Inflammatory macrophage treated with lipopolysaccharide for 4 hours (primary cell): ENCODE results near the gene DPM3.
"Not testable (repeated sequence)": the region's sequence is repeated elsewhere in the genome, so short reads cannot be mapped to it uniquely, and the experiment has no call there.

Experiments used
- DNase-seq: peaks from one replicate; pipeline ENCODE4 v3.0.0-alpha.2; 2020

Gene DPM3

GRCh38 chr1:155139895-155140629 lies at the start of gene DPM3:
Gene DPM3 (minus strand): TSS chr1:155140531. CDS start chr1:155140240, 291 bp downstream.
- DNase-seq = peak; percentile 90

- not testable (repeated sequence) for DNase-seq
Measured at GRCh38 chr1:155189926-155190325, 49.6 kb upstream of the DPM3 start.

GRCh38 chr1:155188268-155188667 lies 47.9 kb upstream of the DPM3 start:
- DNase-seq = no peak

GRCh38 chr1:155187456-155187891 lies 47.1 kb upstream of the DPM3 start:
- DNase-seq = no peak

- no peak for DNase-seq
Measured at GRCh38 chr1:155186794-155187455, 46.6 kb upstream of the DPM3 start.

GRCh38 chr1:155186067-155186793 lies 45.9 kb upstream of the DPM3 start:
- DNase-seq = no peak

GRCh38 chr1:155185783-155186066 lies 45.4 kb upstream of the DPM3 start:
- DNase-seq = no peak

- peak; percentile 81 for DNase-seq
Measured at GRCh38 chr1:155184835-155185782, 44.8 kb upstream of the DPM3 start.

GRCh38 chr1:155184351-155184811 lies 44.0 kb upstream of the DPM3 start:
- no peak for DNase-seq

- DNase-seq = no peak
Measured at GRCh38 chr1:155183775-155184221, 43.5 kb upstream of the DPM3 start.

- no peak for DNase-seq
Measured at GRCh38 chr1:155182052-155182550, 41.8 kb upstream of the DPM3 start.

GRCh38 chr1:155181371-155182051 lies 41.2 kb upstream of the DPM3 start:
- DNase-seq = no peak

- no peak for DNase-seq
Measured at GRCh38 chr1:155179112-155180031, 39.0 kb upstream of the DPM3 start.

- DNase-seq = peak; percentile 85
Measured at GRCh38 chr1:155178441-155179111, 38.2 kb upstream of the DPM3 start.

- no peak for DNase-seq
Measured at GRCh38 chr1:155177918-155178281, 37.6 kb upstream of the DPM3 start.

- DNase-seq = no peak
Measured at GRCh38 chr1:155177192-155177917, 37.0 kb upstream of the DPM3 start.

- DNase-seq = peak; percentile 76
Measured at GRCh38 chr1:155176544-155177071, 36.3 kb upstream of the DPM3 start.

- DNase-seq = no peak
Measured at GRCh38 chr1:155175927-155176371, 35.6 kb upstream of the DPM3 start.
